Stimulated activated CD4-positive, alpha-beta T cell treated with anti-CD3 and anti-CD28 coated beads, Interleukin-4, amount 100 ng/mL, for 48 hours (primary cell): ENCODE data around the gene CCDC184.

Source experiments
- DNase-seq, 2 donors: peaks; one replicate each; pipeline ENCODE4 v3.0.0-alpha.2; 2020; ENCODE audit warnings: low read depth in 2 of 2

Gene CCDC184

GRCh38 chr12:48179466-48179865, 4.0 kb upstream of the CCDC184 start:
- DNase-seq = no peak

DNA sequence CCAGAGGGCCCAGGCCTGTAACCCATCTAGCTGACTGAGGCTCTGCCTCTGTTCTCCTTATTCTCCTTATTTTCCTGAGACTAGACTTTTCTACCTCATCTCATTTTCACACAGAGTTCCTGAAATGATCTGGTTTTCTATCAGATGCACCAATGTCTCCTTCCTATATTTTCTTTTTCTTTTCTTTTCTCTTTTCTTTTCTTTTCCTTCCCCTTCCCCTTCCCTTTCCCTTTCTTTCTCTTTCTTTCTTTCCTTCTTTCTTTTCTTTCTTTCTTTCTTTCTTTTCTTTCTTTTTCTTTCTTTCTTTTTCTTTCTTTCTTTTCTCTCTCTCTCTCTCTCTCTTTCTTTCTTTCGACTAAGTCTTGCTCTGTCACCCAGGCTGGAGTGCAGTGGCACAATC, 3.0 kb upstream of the CCDC184 start:
- DNase-seq = no peak

- no peak for DNase-seq
Observed at GRCh38 chr12:48180857-48181495, 2.5 kb upstream of the CCDC184 start.

GRCh38 chr12:48182631-48183030, 813 bp upstream of the CCDC184 start:
- no peak for DNase-seq

DNA sequence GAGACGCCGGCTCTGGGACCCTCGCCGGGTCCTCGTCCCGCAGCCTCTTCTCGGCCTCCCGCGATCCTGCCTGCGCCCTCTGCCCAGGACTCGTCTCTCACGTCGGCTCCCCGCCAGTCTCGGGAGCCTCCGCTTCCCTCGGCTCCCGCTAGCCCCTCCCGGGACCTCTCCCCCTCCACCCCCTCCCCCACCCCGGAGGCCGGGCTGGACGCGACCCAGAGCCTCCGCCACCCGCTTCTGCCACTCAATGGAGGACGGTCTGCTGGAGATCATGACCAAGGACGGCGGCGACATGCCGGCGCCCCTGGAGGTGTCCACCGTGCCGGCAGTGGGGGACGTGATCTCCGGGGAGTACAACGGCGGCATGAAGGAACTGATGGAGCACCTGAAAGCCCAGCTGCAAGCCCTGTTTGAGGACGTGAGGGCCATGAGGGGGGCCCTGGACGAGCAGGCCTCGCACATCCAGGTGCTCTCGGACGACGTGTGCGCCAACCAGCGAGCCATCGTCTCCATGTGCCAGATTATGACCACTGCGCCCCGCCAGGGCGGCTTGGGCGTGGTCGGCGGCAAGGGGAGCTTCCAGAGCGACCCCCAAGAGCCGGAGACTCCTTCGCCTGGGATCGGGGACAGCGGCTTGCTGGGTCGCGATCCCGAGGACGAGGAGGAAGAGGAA, 568 bp downstream of the CCDC184 start:
- DNase-seq = no peak

DNA sequence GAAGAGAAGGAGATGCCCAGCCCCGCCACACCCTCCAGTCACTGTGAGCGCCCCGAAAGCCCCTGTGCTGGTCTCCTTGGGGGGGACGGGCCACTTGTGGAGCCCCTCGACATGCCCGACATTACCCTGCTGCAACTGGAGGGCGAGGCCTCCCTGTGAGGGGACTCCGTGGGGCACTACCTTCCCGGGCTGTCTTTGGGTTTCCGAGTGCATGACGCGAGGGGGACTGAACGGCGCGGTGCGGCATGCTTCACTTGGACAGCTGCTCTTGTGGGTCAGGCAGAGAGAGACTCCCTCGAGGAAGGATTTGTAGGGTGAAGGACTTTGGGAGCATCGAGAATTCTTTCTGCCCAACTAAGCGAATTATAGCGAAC, 1.1 kb downstream of the CCDC184 start:
- DNase-seq = no peak

DNA sequence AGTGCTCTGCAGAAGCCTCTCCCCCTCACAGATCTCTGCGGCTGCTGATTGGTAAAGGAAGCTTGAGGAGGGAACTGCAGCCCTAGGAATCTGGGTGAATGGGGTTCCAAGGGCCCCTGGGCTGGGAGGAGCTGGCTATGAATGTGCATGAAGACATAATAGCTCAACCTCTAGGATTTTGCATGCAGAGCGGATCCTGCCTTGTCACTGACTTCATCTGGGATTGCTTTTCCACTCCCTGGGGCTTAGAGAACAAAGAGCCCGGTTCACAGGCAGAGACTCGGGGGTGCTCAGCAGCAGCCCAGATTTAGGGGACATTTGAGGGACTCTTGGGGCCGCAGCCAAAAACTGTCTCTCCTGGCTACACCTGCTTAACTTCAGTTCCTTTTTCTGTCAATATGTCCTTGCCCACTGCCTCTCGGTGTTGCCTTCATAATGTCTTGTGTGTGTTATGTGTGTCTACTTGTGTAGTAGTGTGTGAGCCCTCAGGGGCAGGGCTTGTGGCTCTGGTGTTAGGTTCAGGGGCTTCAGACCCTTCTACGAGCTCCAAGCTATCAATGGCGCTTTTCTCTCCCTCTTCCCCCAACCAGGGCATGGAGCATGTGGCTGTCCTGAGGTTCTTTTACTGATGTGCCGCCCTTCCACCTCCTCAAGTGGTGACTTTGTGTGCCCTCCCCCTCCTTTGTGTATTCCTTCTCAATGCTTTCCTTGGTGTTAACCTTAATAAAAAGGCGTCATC, 1.9 kb downstream of the CCDC184 start:
- no peak for DNase-seq

DNA sequence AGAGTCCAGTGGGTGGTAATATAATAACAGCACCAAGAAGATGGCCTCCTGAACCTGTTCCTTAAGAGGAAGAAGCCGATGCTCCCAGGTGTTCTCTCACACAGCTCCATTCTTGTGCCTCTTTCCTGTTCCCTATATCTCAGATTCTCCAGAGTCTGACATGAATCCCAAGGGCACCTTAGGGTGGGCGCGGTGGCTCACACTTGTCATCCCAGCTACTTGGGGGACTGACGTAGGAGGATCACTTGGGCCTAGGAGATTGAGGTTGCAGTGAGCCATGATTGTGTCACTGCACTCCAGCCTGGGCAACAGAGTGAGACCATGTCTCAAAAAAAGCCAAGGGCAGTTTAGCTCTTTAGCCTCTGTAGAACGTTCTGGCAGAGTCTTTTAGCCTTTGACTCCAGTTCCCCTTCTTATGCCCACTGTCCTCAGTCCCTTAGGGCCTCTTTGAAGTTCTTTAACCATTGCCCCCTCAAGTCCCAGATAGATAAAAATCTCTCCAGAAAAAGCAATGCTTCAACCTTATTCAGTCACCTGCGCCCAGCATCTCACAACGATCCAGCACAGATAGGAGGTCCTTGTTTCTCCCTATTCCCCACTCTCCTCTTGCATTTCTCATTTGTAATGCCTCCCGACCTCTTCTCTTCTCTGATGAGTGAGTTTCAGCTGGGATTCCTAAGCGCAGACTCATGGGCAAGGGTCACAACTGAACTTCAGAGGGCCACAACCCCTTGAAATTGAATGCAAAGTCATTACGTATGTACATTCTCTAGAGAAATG, 4.7 kb downstream of the CCDC184 start:
- no peak for DNase-seq

DNA sequence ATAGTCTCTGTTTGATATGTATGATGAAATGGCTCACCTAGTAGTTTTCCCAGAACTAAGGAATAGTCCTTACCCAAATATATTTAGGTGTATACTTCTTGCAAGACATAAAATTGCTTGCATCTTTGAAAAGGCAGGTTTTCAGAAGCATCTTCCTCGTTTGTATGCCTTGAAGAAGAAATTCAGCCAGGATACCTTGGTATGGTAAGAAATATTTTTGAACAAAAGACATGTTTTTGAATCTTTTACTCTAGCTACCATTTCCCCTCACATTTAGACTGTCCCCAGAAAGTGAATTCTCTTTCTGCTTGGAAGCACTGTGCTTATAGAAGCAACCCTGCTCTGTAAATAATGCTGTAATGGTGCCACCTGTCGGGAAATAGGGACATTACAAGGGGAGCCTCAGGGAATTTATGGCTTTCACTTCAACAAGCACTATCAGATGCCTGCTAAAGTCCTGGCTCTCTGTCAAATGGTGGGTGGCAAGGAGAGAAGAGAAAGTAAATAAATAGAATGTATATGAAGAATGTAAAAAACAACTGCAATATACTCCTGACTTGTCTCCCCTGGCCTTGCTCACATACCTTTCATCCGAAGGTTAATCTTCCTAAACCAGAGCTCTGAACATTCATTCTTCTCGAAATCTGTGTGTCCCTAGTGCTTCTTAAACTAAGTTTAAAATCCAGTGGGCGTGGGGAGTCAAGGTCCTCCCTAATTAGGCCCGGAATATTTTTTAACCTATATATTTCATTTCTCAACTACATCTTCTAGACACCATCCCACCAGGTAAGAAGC, 6.1 kb downstream of the CCDC184 start:
- DNase-seq = peak in 1 of 2 donors; percentile 63

DNA sequence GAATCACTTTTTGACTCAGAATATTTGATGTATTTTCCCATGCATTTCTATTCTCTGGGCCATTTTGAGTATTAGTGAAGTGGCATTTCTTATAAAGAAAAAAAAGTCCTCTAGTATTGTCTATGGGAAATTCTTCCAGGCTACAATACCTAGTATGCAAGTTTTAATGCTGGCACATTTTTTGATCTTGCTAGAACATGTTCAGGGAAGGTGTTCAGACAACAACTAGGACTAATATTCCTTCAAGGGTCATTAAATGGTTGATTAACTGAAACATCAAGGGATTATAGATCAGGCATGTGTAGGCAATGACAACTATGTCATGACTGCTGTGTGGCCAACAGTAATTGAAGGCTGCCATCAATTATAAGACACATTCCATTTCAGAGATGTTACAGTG, 7.7 kb downstream of the CCDC184 start:
- no peak for DNase-seq

- DNase-seq = no peak
Observed at GRCh38 chr12:48192861-48193260, 9.4 kb downstream of the CCDC184 start.

- DNase-seq = no peak
Observed at GRCh38 chr12:48193623-48194022, 10.2 kb downstream of the CCDC184 start.

- DNase-seq = no peak
Observed at GRCh38 chr12:48194799-48195201, 11.4 kb downstream of the CCDC184 start.

GRCh38 chr12:48197549-48197970, 14.1 kb downstream of the CCDC184 start:
- no peak for DNase-seq

- DNase-seq = peak; percentile 84 to 91
Observed at GRCh38 chr12:48197971-48198671, 14.7 kb downstream of the CCDC184 start.

- DNase-seq = no peak
Observed at GRCh38 chr12:48198672-48198971, 15.2 kb downstream of the CCDC184 start.

GRCh38 chr12:48198985-48199384, 15.5 kb downstream of the CCDC184 start:
- no peak for DNase-seq

GRCh38 chr12:48199774-48200221, 16.4 kb downstream of the CCDC184 start:
- no peak for DNase-seq

- DNase-seq = no peak
Observed at GRCh38 chr12:48201091-48201490, 17.6 kb downstream of the CCDC184 start.

DNA sequence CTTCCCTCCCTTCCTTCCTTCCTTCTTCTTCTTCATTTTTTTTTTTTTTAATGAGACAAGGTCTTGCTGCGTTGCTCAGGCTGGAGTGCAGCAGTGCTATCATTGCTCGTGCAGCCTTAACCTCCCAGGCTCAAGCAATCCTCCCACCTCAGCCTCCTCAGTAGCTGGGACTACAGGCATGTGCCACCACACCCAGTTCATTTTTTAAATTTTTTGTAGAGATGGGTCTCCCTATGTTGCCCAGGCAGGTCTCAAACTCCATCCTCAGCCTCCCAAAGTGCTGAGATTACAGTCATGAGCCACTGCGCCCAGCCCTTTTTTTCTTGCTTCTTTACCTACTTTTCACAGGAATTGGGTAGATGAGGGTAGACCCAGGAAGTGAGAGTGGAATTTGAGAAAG, 18.1 kb downstream of the CCDC184 start:
- DNase-seq = no peak

GRCh38 chr12:48202766-48203165, 19.3 kb downstream of the CCDC184 start:
- no peak for DNase-seq
